ENCODE results near the gene KIAA0319L. TPM values are rescaled to one million over a fixed set of nuclear protein-coding genes. Genes with fewer than 3 reads are reported as not detected.

KIAA0319L gene
- total and polyA plus RNA-seq, 11 donors, result 21.0 to 108 (median 76.6) TPM

GRCh38 chr1:35592991-35593769, 36.0 kb upstream of the KIAA0319L start:
- no peak for ATAC-seq
- Histone ChIP-seq H3K27ac (no peak overlapping the region), H3K9me3 (no peaks in the 10 kb centered on the region), H3K4me1 (no peaks in the 10 kb centered on the region), H3K36me3 (peaks cover 0 to 17% (median 0%) of the 10 kb centered on the region in 9 donors), H3K27me3 (no peaks in the 10 kb centered on the region), H3K4me3 (no peak overlapping the region)
- intact Hi-C loops (cut with DNase I), result no loop called here
- no peak for DNase-seq
- TF ChIP-seq POLR2A (IDR thresholded peaks at IDR 0.05) (no peak), CTCF (IDR thresholded peaks at IDR 0.05) (no peak)
- WGBS, 4 donors, result 78 to 83% (median 81%) methylated on average over 8 of the region's 8 CpGs

- Histone ChIP-seq H3K27ac (no peak overlapping the region), H3K27me3 (no peaks in the 10 kb centered on the region), H3K9me3 (no peaks in the 10 kb centered on the region), H3K36me3 (peaks cover 0 to 12% (median 0%) of the 10 kb centered on the region in 9 donors), H3K4me1 (no peaks in the 10 kb centered on the region), H3K4me3 (no peak overlapping the region)
- no peak for ATAC-seq
- TF ChIP-seq POLR2A (IDR thresholded peaks at IDR 0.05) (no peak), CTCF (IDR thresholded peaks at IDR 0.05) (no peak)
- intact Hi-C loops (cut with DNase I), result no loop called here
- DNase-seq, result no peak
- 91 to 94% (median 93%) methylated on average over 8 of the region's 8 CpGs for WGBS, 4 donors
These were observed 34.0 kb upstream of the KIAA0319L start for GRCh38 chr1:35591211-35591610.

GRCh38 chr1:35590476-35591040, 33.4 kb upstream of the KIAA0319L start:
- no peak for TF ChIP-seq POLR2A (IDR thresholded peaks at IDR 0.05)
- TF ChIP-seq CTCF (IDR thresholded peaks at IDR 0.05), result no peak
- WGBS, 4 donors, result 87 to 94% (median 93%) methylated on average over 9 to 25 of the region's 25 CpGs
- H3K9me3 ChIP-seq, result no peaks in the 10 kb centered on the region
- H3K4me1 ChIP-seq, result no peaks in the 10 kb centered on the region
- ATAC-seq, result peak in 1 of 4 donors; percentile 38
- no peak for DNase-seq
- H3K27me3 ChIP-seq, result no peaks in the 10 kb centered on the region
- no peak overlapping the region for H3K4me3 ChIP-seq
- H3K27ac ChIP-seq, result no peak overlapping the region
- H3K36me3 ChIP-seq, result peaks cover 0 to 9% (median 0%) of the 10 kb centered on the region in 9 donors
- intact Hi-C loops (cut with DNase I), result no loop called here

GRCh38 chr1:35589516-35590427, 32.6 kb upstream of the KIAA0319L start:
- no peaks in the 10 kb centered on the region for H3K9me3 ChIP-seq
- no peak for TF ChIP-seq CTCF (IDR thresholded peaks at IDR 0.05)
- TF ChIP-seq POLR2A (IDR thresholded peaks at IDR 0.05), result no peak
- H3K4me3 ChIP-seq, result no peak overlapping the region
- ATAC-seq, result no peak
- DNase-seq, result no peak
- H3K36me3 ChIP-seq, result peaks cover 0 to 9% (median 0%) of the 10 kb centered on the region in 9 donors
- intact Hi-C loops (cut with DNase I), result no loop called here
- no peaks in the 10 kb centered on the region for H3K4me1 ChIP-seq
- H3K27me3 ChIP-seq, result no peaks in the 10 kb centered on the region
- no peak overlapping the region for H3K27ac ChIP-seq
- WGBS, 4 donors, result 92 to 98% (median 96%) methylated on average over 14 to 15 of the region's 15 CpGs
